Lower leg skin (tissue), 4 donors: ENCODE data around the gene PODNL1. TPM values are rescaled to one million over a fixed set of nuclear protein-coding genes. Genes with fewer than 3 reads are reported as not detected.

ENCODE experiments used
- DNase-seq, 2 donors: peaks; one replicate each; pipeline ENCODE4 v3.0.0-alpha.2; 2019; ENCODE audit warnings: low spot score in 2 of 2
- H3K4me3 ChIP-seq: fragments of 200-600 bp; sonication (generic); 2 replicates; pipeline ENCODE4 v1.5.1; 2017; ENCODE audit warnings: mild to moderate bottlenecking, low read depth; ENCODE audit not compliant: poor library complexity, severe bottlenecking
- POLR2A ChIP-seq, 2 donors: fragments of 450-650 bp; IDR thresholded peaks; one replicate each; pipeline ENCODE4 v1.6.1; 2016 to 2017; ENCODE audit warnings: antibody characterized with exemption in 2 of 2, mild to moderate bottlenecking in 1 of 2, moderate library complexity in 1 of 2
- WGBS, 2 donors: methylation state at CpG; one replicate each; pipeline ENCODE4 v1.1.5; 2018; 5-methylcytosine and 5-hydroxymethylcytosine counted together
- intact Hi-C: fragments of 100-400 bp; cut with DNase I; formaldehyde crosslinking; loops from one replicate; pipeline ENCODE4 v1.15.0; 2023; ENCODE audit warnings: low total_unique reads
- total RNA-seq, 4 donors: library from RNA; depleted of rRNA; stranded (reverse); fragments of >200 nt; gene quantifications; one replicate each; pipeline ENCODE4 v1.1.0, GENCODE V29; 2016
- TF ChIP-seq, protein P1 (sequence below), 3 donors: fragments of 450-650 bp; IDR thresholded peaks; one replicate each; pipeline ENCODE4 v1.5.1; 2016; ENCODE audit warnings: antibody characterized with exemption in 3 of 3, mild to moderate bottlenecking in 3 of 3, moderate library complexity in 2 of 3

The PODNL1 gene
- total RNA-seq, 4 donors from 2014 or later, result 5.2 to 8.2 (median 6.4) TPM

DNA sequence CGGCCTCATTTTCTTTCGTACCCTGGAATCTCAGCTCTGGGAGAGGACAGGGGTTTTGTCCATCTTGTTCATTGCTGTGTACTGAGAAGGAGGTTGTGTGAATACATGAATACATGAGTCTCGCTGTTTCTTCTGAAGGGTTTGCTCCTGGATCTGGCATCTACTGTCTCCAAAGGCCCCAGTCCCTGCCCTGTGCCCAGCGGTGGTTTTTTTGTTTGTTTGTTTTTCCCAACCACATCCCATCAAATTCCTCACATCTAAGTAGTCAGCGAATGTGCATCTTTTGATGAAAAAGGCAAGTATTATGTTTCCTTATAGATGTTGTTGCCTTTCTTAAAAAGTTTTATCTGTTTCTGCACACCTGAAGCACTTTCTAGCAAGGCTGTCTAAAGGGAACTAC is 26.6 kb upstream of the PODNL1 start:
- no peak for DNase-seq
- intact Hi-C loops, result loop anchor here (10.0 kb wide), 1 partner anchor 90 kb away; no protein-coding TSS in a partner anchor
- no peak for TF ChIP-seq POLR2A (IDR thresholded peaks at IDR 0.05)
- TF ChIP-seq, protein P1, sequence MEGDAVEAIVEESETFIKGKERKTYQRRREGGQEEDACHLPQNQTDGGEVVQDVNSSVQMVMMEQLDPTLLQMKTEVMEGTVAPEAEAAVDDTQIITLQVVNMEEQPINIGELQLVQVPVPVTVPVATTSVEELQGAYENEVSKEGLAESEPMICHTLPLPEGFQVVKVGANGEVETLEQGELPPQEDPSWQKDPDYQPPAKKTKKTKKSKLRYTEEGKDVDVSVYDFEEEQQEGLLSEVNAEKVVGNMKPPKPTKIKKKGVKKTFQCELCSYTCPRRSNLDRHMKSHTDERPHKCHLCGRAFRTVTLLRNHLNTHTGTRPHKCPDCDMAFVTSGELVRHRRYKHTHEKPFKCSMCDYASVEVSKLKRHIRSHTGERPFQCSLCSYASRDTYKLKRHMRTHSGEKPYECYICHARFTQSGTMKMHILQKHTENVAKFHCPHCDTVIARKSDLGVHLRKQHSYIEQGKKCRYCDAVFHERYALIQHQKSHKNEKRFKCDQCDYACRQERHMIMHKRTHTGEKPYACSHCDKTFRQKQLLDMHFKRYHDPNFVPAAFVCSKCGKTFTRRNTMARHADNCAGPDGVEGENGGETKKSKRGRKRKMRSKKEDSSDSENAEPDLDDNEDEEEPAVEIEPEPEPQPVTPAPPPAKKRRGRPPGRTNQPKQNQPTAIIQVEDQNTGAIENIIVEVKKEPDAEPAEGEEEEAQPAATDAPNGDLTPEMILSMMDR (IDR thresholded peaks at IDR 0.05), result no peak
- no peak overlapping the region for H3K4me3 ChIP-seq
- WGBS, 2 donors, result 87 to 92% methylated on average over 5 of the region's 5 CpGs

- WGBS, 2 donors, result 92 to 94% methylated on average over 29 to 48 of the region's 48 CpGs
- intact Hi-C loops, result loop anchor here (10.0 kb wide), 1 partner anchor 91 kb away; no protein-coding TSS in a partner anchor
- no peak overlapping the region for H3K4me3 ChIP-seq
- no peak for DNase-seq
- TF ChIP-seq, protein P1 (IDR thresholded peaks at IDR 0.05), result no peak
- TF ChIP-seq POLR2A (IDR thresholded peaks at IDR 0.05), result no peak
Observed at GRCh38 chr19:13963603-13964105, 25.4 kb upstream of the PODNL1 start.

GRCh38 chr19:13962699-13963602 is 24.7 kb upstream of the PODNL1 start:
- DNase-seq, result no peak
- no peak overlapping the region for H3K4me3 ChIP-seq
- 62 to 68% methylated on average over 53 to 87 of the region's 89 CpGs for WGBS, 2 donors
- no peak for TF ChIP-seq POLR2A (IDR thresholded peaks at IDR 0.05)
- TF ChIP-seq, protein P1 (IDR thresholded peaks at IDR 0.05), result no peak
- intact Hi-C loops, result loop anchor here (10.0 kb wide), 1 partner anchor 92 kb away; no protein-coding TSS in a partner anchor

DNA sequence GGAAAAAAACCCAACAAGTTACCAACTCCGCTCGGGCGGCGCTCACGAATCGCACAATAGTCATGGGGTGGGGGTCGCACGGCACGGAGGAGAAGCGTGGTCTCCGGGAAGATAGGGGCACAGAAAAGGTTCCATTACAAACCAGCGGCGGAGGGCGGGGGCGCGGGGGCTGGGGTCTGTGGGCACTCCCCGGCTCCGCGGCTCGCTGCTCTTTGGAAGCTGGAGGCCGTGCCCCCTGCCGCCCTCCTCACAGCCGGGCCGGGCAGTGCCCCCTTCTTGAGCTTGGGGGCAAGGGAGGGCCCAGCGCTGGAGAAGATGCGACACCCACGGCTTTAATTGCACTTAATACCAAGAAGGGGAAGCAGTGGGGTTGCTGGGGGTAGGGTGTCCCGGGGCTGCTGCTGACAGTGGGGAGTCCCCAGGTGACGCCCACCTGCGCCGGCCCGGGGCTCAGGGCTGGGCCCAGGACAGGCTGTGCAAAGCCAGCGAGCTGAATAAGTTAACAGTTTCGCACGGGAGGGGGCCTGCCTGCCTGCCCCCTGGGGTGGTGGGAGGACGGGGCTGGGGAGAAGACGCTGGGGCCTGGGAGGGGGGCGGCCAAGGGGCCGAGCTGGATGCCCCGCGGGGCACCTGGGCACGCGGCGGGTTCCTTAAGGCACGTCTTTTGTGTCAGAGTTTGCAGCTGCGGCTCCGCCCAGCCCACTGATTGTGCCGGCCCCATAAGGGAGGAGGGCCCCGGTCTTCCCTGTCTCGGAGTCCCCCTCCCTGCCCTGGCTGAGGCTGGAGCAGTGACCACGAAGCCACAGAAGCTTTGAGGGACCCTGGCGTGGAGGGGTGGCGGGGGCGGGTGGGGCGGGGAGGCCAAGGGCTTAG is 23.8 kb upstream of the PODNL1 start:
- H3K4me3 ChIP-seq, result no peak overlapping the region

More for the DNA sequence above, 23.8 kb upstream of the PODNL1 start:
- 71 to 78% methylated on average over 43 to 47 of the region's 55 CpGs for WGBS, 2 donors
- DNase-seq, result no peak
- no peak for TF ChIP-seq POLR2A (IDR thresholded peaks at IDR 0.05)
- TF ChIP-seq, protein P1 (IDR thresholded peaks at IDR 0.05), result no peak
- intact Hi-C loops, result loop anchor here (10.0 kb wide), 1 partner anchor 93 kb away; no protein-coding TSS in a partner anchor
